Heart left ventricle (tissue), 13 donors: ENCODE measurements around the gene NSMCE1.

Experiments used
- POLR2A ChIP-seq, 2 donors: fragments of 450-650 bp; IDR thresholded peaks; one replicate each; pipeline ENCODE4 v1.6.1; 2017; ENCODE audit warnings: antibody characterized with exemption in 2 of 2, mild to moderate bottlenecking in 2 of 2, moderate library complexity in 2 of 2
- TF ChIP-seq, protein P1 (sequence below), 12 donors: fragments of 200-600 bp; sonication (generic) in 4 of 12; IDR thresholded peaks; one replicate each; pipeline versions ENCODE4 v1.5.0 to v1.8.0; 2018 to 2022; ENCODE audit warnings: antibody characterized with exemption in 12 of 12, mild to moderate bottlenecking in 5 of 12
- donor health status: ischemic (EF 13 %, LVEDD 7.1; RV severe dilation, severe dysfunction).
- donor health status: DM: no; HTN: yes; CAD: no.
- donor health status: DM: no; HTN: no; CAD: no.
- donor health status: ischemic (EF 25% LVEDD 6.9; RV normal size, moderate dysfunction).
- donor health status: ischemic (EF 25% LVEDD 5.7; RV mildly dilated, moderate dysfunction).
- donor health status: ischemic (EF 35%, LVEDD 5.7; RV mildly dilated, moderate dysfunction).
- donor health status: nonischemic (EF 11% LVEDD 7.7; RV severe dilation, severe dysfunction).
- donor health status: DM: yes; HTN: yes; CAD: no.
- donor health status: PGD.
- donor health status: ischemic (EF 29% LVEDD 5.4; RV normal size, mild dysfunction).
- donor health status: nonischemic (EF 23%, LVEDD 6.1; RV moderate dilation, normal function).

DNA sequence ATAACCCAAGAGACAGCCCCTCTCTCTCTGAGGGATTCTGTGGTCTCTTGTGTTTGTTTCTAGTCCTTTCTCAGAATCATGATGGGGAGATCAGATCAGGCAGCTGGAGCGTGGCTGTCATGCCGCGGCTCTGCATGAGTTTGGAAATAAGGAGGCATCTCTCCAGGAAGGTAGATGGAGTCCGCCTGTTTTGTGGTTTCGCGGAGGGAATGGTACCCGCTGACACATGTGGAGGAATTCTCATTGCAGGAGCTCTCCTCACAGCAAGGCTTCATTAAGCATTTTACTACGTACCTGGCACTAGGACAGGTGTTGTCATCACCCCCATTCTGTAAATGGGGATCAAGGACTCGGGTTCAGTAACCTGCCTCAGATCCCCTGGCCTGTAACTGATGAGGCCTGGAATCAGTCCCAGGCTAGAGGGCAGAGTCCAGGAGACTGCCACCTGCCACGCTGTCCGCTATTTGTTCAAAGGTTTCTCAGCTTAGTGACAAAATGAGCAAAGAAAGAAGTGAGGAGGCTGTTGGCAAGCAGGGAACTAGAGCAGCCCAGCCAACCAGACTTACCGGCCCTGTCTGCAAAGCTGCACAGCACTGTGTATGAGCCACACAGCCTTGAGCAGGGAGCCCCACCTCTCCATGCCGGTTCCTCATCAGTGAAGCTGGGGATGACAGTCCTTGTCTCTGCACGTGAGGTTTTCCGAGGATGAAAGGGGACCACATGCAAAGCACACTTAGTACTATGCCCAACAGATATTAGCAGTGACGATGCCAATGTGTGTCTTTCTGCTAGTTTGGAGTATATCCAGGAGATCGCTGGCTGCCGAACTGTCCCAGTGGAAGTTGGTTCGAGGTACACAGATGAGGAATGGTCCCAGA lies 54.2 kb downstream of the NSMCE1 start:
- TF ChIP-seq, protein P1, sequence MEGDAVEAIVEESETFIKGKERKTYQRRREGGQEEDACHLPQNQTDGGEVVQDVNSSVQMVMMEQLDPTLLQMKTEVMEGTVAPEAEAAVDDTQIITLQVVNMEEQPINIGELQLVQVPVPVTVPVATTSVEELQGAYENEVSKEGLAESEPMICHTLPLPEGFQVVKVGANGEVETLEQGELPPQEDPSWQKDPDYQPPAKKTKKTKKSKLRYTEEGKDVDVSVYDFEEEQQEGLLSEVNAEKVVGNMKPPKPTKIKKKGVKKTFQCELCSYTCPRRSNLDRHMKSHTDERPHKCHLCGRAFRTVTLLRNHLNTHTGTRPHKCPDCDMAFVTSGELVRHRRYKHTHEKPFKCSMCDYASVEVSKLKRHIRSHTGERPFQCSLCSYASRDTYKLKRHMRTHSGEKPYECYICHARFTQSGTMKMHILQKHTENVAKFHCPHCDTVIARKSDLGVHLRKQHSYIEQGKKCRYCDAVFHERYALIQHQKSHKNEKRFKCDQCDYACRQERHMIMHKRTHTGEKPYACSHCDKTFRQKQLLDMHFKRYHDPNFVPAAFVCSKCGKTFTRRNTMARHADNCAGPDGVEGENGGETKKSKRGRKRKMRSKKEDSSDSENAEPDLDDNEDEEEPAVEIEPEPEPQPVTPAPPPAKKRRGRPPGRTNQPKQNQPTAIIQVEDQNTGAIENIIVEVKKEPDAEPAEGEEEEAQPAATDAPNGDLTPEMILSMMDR (IDR thresholded peaks at IDR 0.05) = no peak
- TF ChIP-seq POLR2A (IDR thresholded peaks at IDR 0.05) = no peak
